Ishikawa (cell line): Measurements from ENCODE around the gene PLIN1.

Experiments used
- CEBPB ChIP-seq: IDR thresholded peaks from 2 replicates; pipeline ENCODE4 v1.6.1; 2012
- CREB1 ChIP-seq: IDR thresholded peaks from 2 replicates; pipeline ENCODE4 v1.6.1; 2012; ENCODE audit warnings: low read depth
- EGR1 ChIP-seq: IDR thresholded peaks from 2 replicates; pipeline ENCODE4 v1.6.1; 2012
- EP300 ChIP-seq: IDR thresholded peaks from 2 replicates; pipeline ENCODE4 v1.6.1; 2012; ENCODE audit warnings: borderline replicate concordance
- FOXM1 ChIP-seq: IDR thresholded peaks from 2 replicates; pipeline ENCODE4 v1.6.1; 2012; ENCODE audit warnings: low read depth, borderline replicate concordance
- NFIC ChIP-seq: IDR thresholded peaks from 2 replicates; pipeline ENCODE4 v1.6.1; 2012
- RAD21 ChIP-seq: IDR thresholded peaks from 2 replicates; pipeline ENCODE4 v1.6.1; 2012; ENCODE audit warnings: low read depth
- REST ChIP-seq: IDR thresholded peaks from 2 replicates; pipeline ENCODE4 v1.6.1; 2012; ENCODE audit warnings: low read depth, mild to moderate bottlenecking
- TAF1 ChIP-seq: IDR thresholded peaks from 2 replicates; pipeline ENCODE4 v1.6.1; 2012; ENCODE audit warnings: low read depth, mild to moderate bottlenecking
- TCF12 ChIP-seq: IDR thresholded peaks from 2 replicates; pipeline ENCODE4 v1.6.1; 2012; ENCODE audit warnings: low read depth
- TEAD4 ChIP-seq: IDR thresholded peaks from 2 replicates; pipeline ENCODE4 v1.6.1; 2012
- USF1 ChIP-seq: IDR thresholded peaks from 2 replicates; pipeline ENCODE4 v1.6.1; 2012
- YY1 ChIP-seq: IDR thresholded peaks from 2 replicates; pipeline ENCODE4 v1.6.1; 2012; ENCODE audit warnings: low read depth
- ZBTB7A ChIP-seq: IDR thresholded peaks from 2 replicates; pipeline ENCODE4 v1.6.1; 2012; ENCODE audit warnings: low read depth
- TF ChIP-seq, protein P1 (sequence below): IDR thresholded peaks from 2 replicates; pipeline ENCODE4 v1.6.1; 2012

Gene PLIN1

DNA sequence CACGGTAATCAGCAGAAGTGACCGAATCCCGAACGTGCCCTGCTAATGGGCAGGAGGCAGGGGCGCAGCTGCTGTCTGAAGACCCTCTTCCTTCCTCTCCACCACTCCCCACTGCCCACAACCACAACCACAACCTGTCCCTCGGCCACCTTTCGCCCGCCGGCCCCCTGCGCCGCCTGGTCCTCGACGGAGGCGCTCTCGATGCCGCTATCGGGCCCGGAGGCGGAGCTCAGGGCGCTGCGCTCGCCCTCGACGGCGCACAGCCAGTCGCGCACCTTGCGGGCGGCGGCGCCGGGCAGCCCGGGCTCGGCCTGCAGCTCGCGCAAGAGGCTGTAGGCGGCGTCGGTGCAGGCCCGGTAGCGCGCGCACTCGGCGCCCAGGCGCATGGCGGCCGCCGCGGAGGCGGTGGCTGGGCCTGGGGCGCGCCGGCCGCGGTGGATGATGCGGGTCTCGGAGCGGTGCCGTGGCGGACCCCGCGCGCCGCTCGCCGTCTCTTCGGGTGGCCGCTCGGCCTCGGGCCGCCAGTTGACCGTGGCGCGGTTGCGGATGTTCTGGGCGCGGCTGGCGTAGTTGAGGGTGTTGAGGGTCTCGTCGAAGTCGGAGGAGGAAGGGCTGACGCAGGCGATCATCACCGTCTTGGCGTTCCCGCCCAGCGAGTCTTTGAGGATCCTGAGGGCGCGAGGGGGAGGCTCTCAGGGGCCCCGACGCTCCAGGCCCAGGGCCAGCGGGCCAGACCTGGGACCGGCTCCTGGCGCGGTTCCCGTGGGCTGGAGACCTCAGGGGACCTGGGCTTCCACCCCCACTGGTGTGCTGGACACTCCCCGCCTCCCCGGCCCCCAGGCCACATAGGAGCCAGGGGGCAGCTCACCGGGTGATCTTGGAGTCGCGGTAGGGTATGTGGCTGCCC, 30.8 kb downstream of the PLIN1 start:
- TF ChIP-seq NFIC = no peak
- TF ChIP-seq RAD21 = no peak
- TF ChIP-seq, protein P1, sequence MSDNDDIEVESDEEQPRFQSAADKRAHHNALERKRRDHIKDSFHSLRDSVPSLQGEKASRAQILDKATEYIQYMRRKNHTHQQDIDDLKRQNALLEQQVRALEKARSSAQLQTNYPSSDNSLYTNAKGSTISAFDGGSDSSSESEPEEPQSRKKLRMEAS = no peak
- no peak for TF ChIP-seq REST
- TF ChIP-seq EP300 = no peak
- TF ChIP-seq ZBTB7A = no peak
- no peak for TF ChIP-seq TCF12
- no peak for TF ChIP-seq EGR1
- no peak for TF ChIP-seq TAF1
- TF ChIP-seq FOXM1 = no peak
- TF ChIP-seq USF1 = no peak
- TF ChIP-seq TEAD4 = no peak
- TF ChIP-seq CEBPB = no peak
- TF ChIP-seq CREB1 = no peak
- TF ChIP-seq YY1 = no peak

DNA sequence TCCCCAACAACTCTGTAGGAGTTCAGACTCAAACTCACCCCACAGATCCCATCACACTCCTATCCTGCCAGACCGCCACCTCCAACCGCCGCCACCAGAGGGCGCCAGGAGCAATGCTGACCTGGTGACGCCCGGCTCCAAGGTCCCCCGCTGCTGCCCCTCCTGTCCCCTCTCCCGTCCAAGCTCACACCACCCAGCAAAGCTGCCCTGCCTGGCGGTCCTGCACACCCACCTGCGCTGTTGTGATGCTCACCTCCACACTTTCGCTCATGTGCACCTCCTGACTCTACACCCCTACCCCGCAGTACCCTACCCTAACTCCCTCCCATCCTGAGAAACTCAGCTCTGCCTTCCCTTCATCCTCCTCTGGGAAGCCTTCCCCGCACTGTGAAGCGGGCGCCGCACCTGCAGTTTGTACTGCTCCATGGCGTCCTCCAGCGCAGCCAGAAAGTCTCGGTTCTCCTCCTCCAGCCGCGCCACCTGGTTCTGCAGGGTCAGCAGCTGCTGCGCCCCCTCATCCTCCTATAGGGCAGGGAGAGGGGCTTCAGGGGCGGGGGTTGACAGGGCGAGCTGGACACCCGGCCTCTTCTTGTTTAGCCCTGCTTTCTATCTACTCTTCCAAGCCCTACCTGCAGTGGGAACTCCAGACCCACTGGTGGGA, 31.8 kb downstream of the PLIN1 start:
- TF ChIP-seq USF1 (no peak), RAD21 (peak; percentile 63), EP300 (no peak), TAF1 (no peak)

- TF ChIP-seq YY1 (no peak), USF1 (no peak), RAD21 (no peak), FOXM1 (no peak), ZBTB7A (no peak; the same call in 1 of the 2 replicates), TAF1 (no peak), REST (no peak), CEBPB (no peak), CREB1 (no peak), NFIC (no peak)
- TF ChIP-seq, protein P1 = no peak
These were observed 32.6 kb downstream of the PLIN1 start for GRCh38 chr15:89646416-89647141.

GRCh38 chr15:89645680-89646079, 33.5 kb downstream of the PLIN1 start:
- no peak for TF ChIP-seq EP300
- TF ChIP-seq FOXM1 = no peak
- no peak for TF ChIP-seq EGR1
- no peak for TF ChIP-seq USF1
- TF ChIP-seq, protein P1 = no peak
- no peak for TF ChIP-seq CEBPB
- no peak for TF ChIP-seq TAF1
- no peak for TF ChIP-seq RAD21
- no peak for TF ChIP-seq TCF12
- TF ChIP-seq TEAD4 = no peak
- TF ChIP-seq NFIC = no peak
- no peak for TF ChIP-seq CREB1
